Retinal pigment epithelial cell (primary cell): ENCODE data around the gene OOEP.

ENCODE experiments used
- DNase-seq: peaks from one replicate; pipeline ENCODE4 v3.0.0-alpha.2; 2010; ENCODE audit warnings: low read depth
- H3K4me3 ChIP-seq: 2 replicates; pipeline ENCODE4 v1.5.1; 2011; ENCODE audit warnings: mild to moderate bottlenecking, low read length, control low read depth, moderate library complexity
- TF ChIP-seq, protein P1 (sequence below): conservative IDR thresholded peaks from 2 replicates; pipeline ENCODE4 v1.5.1; 2011; ENCODE audit warnings: low read depth, low read length, control low read depth, inconsistent platforms

OOEP gene

DNA sequence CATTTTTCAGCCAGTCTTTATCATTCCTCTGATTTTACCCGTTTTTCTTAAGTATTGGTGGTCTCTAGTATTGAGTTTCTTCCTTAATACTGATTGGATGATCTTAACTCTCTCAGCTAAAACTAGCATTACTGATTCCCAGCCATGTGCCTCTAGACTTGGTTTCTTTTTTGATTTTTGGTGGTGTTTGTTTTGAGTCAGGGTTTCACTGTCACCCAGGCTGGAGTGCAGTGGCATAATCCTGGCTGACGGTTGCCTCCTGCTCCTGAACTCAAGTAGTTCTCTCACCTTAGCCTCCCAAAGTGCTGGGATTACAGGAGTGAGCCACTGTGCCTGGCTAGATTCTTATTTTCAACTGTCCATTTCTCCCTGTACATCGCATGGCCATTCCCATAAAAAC lies 40.5 kb downstream of the OOEP start:
- TF ChIP-seq, protein P1, sequence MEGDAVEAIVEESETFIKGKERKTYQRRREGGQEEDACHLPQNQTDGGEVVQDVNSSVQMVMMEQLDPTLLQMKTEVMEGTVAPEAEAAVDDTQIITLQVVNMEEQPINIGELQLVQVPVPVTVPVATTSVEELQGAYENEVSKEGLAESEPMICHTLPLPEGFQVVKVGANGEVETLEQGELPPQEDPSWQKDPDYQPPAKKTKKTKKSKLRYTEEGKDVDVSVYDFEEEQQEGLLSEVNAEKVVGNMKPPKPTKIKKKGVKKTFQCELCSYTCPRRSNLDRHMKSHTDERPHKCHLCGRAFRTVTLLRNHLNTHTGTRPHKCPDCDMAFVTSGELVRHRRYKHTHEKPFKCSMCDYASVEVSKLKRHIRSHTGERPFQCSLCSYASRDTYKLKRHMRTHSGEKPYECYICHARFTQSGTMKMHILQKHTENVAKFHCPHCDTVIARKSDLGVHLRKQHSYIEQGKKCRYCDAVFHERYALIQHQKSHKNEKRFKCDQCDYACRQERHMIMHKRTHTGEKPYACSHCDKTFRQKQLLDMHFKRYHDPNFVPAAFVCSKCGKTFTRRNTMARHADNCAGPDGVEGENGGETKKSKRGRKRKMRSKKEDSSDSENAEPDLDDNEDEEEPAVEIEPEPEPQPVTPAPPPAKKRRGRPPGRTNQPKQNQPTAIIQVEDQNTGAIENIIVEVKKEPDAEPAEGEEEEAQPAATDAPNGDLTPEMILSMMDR: no peak
- no peak overlapping the region for H3K4me3 ChIP-seq
- no peak for DNase-seq

DNA sequence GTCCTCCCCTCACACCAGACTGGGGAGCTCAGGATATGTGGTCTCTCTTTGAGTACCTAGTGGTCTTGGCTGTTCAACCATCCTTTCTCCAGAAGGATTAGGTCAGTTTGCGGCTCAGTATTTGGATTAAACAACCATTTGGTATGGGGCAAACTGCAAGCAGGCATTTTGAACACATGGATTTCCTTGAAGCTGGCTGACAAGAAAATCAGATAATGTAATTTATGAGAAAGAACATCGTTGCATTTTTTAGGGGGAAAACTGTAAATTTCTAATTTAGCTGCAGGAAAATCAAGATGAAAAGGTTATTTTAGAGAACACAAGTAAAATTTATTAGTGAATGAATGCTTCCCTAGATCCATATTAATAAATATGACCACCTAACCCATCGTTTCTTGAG lies 40.9 kb downstream of the OOEP start:
- H3K4me3 ChIP-seq: no peak overlapping the region
- TF ChIP-seq, protein P1: no peak
- no peak for DNase-seq

DNA sequence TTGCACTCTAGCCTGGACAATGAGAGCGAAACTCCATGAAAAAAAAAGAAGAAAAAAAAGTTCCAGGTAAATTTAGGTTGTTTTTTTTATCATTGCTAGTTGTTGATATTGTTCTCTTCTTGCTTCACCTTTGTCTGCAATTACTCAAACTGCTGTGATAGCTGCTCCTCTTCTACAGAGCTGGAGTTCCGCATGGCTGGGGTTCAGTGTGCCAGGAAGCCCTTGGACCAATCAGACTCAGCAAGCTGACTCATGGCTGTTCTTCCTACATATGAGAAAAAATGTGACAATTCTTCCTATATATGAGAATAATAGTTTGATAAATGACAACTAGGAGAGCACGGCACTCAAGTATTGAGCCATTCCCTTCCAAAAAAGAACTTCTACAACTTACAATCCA lies 44.0 kb downstream of the OOEP start:
- no peak overlapping the region for H3K4me3 ChIP-seq
- TF ChIP-seq, protein P1: no peak
- DNase-seq: no peak

DNA sequence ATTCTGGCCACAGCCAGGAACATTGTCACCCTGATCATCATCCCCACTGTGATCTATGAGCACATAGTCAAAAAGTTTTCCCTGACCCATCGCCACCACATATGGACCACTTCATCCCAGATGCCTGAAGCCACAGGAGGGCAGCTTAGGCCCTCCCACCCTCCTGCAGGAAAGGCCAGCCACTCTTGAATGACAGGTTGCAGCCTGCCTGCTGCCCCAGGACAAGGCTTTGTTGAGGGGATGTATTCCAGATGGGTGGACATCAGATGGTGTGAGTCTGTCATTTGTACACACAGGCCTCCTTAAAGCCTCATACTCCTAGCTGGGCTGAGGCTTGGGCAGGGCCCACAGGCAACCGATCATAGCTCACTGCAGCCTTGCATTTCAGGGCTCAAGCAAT lies 46.4 kb downstream of the OOEP start:
- DNase-seq: no peak
- no peak overlapping the region for H3K4me3 ChIP-seq
- TF ChIP-seq, protein P1: no peak
